Keratinocyte (primary cell): ENCODE data around the gene CD55. TPM values are rescaled to one million over a fixed set of nuclear protein-coding genes. Genes with fewer than 3 reads are reported as not detected.

Experiments used
- DNase-seq: peaks from one replicate; pipeline ENCODE4 v3.0.0-alpha.2; 2011; ENCODE audit warnings: low read depth, missing footprints, low spot score
- FAIRE-seq: peaks from 2 replicates; lab custom pipeline; 2011; peaks lifted over from hg19 to GRCh38; lab: Jason Lieb, UNC
- H2AFZ ChIP-seq: 2 replicates; pipeline ENCODE4 v1.6.0; 2012; ENCODE audit warnings: low read length, control low read depth, inconsistent platforms; ENCODE audit not compliant: control insufficient read depth
- H3K27ac ChIP-seq: 2 replicates; pipeline ENCODE4 v1.5.1; 2011; ENCODE audit warnings: low read length; ENCODE audit not compliant: control insufficient read depth, insufficient read depth
- H3K27me3 ChIP-seq: 3 replicates; pipeline ENCODE4 v1.6.0; 2011; ENCODE audit warnings: low read length; ENCODE audit not compliant: control insufficient read depth, insufficient read depth; ENCODE audit errors: extremely low read depth
- H3K36me3 ChIP-seq, 2 experiments: 2 replicates in 1 of 2; 3 replicates in 1 of 2; pipeline ENCODE4 v1.5.1; 2011; ENCODE audit warnings: low read length in 2 of 2, mild to moderate bottlenecking in 1 of 2; ENCODE audit not compliant: control insufficient read depth in 2 of 2, insufficient read depth in 2 of 2; ENCODE audit errors: extremely low read depth in 1 of 2
- H3K4me1 ChIP-seq: 3 replicates; pipeline ENCODE4 v1.5.1; 2011; ENCODE audit warnings: low read length; ENCODE audit not compliant: control insufficient read depth, insufficient read depth; ENCODE audit errors: extremely low read depth
- H3K4me2 ChIP-seq: 3 replicates; pipeline ENCODE4 v1.6.0; 2011; ENCODE audit warnings: low read depth, low read length; ENCODE audit not compliant: control insufficient read depth, insufficient read depth; ENCODE audit errors: extremely low read depth
- H3K4me3 ChIP-seq, 3 experiments: fragments of 200-600 bp in 1 of 3; sonication (generic) in 1 of 3; 2 replicates in 2 of 3; 3 replicates in 1 of 3; pipeline ENCODE4 v1.5.1; 2011 to 2016; ENCODE audit warnings: low read length in 3 of 3, mild to moderate bottlenecking in 3 of 3, control low read depth in 2 of 3, inconsistent platforms in 1 of 3, low read depth in 1 of 3, mixed read lengths in 1 of 3, mixed run types in 1 of 3, moderate library complexity in 1 of 3; ENCODE audit not compliant: control insufficient read depth in 2 of 3, insufficient read depth in 2 of 3; ENCODE audit errors: extremely low read depth in 1 of 3
- H3K79me2 ChIP-seq: 2 replicates; pipeline ENCODE4 v1.6.0; 2012; ENCODE audit warnings: low read length; ENCODE audit not compliant: control insufficient read depth, insufficient read depth
- H3K9ac ChIP-seq: 3 replicates; pipeline ENCODE4 v1.6.0; 2011; ENCODE audit warnings: low read length; ENCODE audit not compliant: control insufficient read depth, insufficient read depth; ENCODE audit errors: extremely low read depth
- H3K9me1 ChIP-seq: 3 replicates; pipeline ENCODE4 v1.6.0; 2011; ENCODE audit warnings: low read length; ENCODE audit not compliant: control insufficient read depth, insufficient read depth; ENCODE audit errors: extremely low read depth
- H3K9me3 ChIP-seq: 2 replicates; pipeline ENCODE4 v1.5.1; 2012; ENCODE audit warnings: low read depth, low read length; ENCODE audit not compliant: control insufficient read depth
- H4K20me1 ChIP-seq: 3 replicates; pipeline ENCODE4 v1.6.0; 2011; ENCODE audit warnings: low read length; ENCODE audit not compliant: control insufficient read depth, insufficient read depth; ENCODE audit errors: extremely low read depth
- EZH2 ChIP-seq: IDR thresholded peaks from one replicate; pipeline ENCODE4 v1.6.1; 2012; ENCODE audit warnings: inconsistent platforms, mild to moderate bottlenecking, low read length, moderate library complexity
- dilution Hi-C: fragments of 300-500 bp; cut with MboI; formaldehyde crosslinking; loops from one replicate; pipeline ENCODE4 v1.7.0; 2020; ENCODE audit warnings: low sequenced_read_pairs; ENCODE audit not compliant: extremely low pct_ligation_motif_present
- polyA plus RNA-seq, 5 experiments: library from polyadenylated mRNA; depleted of rRNA in 3 of 5; stranded (reverse) in 3 of 5; stranded (forward) in 1 of 5; unstranded in 1 of 5; fragments of >200 nt; gene quantifications; 1 replicate in 1 of 5; 2 replicates in 3 of 5; 3 replicates in 1 of 5; pipeline versions ENCODE4 v1.2.1 to v1.2.3, GENCODE V29; 2011 to 2012; ENCODE audit warnings: missing spikeins in 2 of 5, low read depth in 1 of 5, low replicate concordance in 1 of 5
- TF ChIP-seq, protein P1 (sequence below), 3 experiments: IDR thresholded peaks in 1 of 3; conservative IDR thresholded peaks in 1 of 3; optimal IDR thresholded peaks in 1 of 3; 2 replicates in 2 of 3; 3 replicates in 1 of 3; pipeline versions ENCODE3 to v1.5.1; 2011; ENCODE audit warnings: low read length in 3 of 3, mild to moderate bottlenecking in 3 of 3, moderate library complexity in 2 of 3, control low read depth in 1 of 3, inconsistent platforms in 1 of 3; ENCODE audit not compliant: insufficient read depth in 2 of 3; ENCODE audit errors: extremely low read depth in 1 of 3

Gene CD55
- polyA plus RNA-seq, 1 donor (not counting 4 experiments of a cell fraction or from before 2014, with no cell fraction given), result 37.3 TPM

DNA sequence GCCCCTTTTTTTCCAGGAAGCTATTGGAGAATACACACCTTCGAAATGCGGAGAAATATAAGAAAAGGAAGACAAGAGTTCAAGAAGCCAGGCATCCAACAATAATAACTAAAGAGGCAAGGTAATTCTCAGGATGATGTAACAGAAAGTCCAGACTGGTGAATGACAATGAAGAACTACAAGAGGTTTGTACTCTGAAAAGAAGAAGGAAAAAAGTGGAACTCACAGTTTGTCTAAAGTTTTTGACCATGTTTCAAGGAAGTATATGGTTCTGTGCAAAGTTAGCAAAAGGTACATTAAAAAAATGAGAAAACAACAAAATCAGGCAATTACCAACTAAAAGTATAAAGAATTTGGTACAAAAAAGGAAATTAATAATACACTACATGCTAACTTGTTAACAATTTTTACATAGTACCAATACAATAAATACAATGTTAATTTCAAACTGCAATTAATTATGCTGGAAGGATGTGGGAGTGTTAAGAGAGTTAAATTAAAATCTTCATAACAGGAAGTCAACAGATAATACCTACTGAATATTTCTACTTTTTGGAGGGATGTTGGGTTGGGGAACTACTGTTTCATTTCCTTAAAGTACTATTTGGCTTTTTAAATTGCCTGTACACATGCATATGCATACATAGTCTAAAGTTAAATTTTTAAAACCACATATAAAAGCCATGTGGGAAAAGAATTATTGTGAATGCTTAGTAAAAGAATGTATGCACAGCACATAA is 12.9 kb upstream of the CD55 start:
- no peaks in the 10 kb centered on the region for H3K9me1 ChIP-seq
- DNase-seq, result no peak
- no peaks in the 10 kb centered on the region for H3K27me3 ChIP-seq
- H3K9ac ChIP-seq, result no peak overlapping the region
- no peak overlapping the region for H3K4me2 ChIP-seq
- H3K4me3 ChIP-seq, result no peak overlapping the region
- H3K9me3 ChIP-seq, result no peaks in the 10 kb centered on the region
- TF ChIP-seq EZH2, result no peak
- no peak overlapping the region for H2AFZ ChIP-seq
- H3K79me2 ChIP-seq, result no peaks in the 10 kb centered on the region
- no peaks in the 10 kb centered on the region for H3K36me3 ChIP-seq
- no peak for FAIRE-seq
- no peak overlapping the region for H3K27ac ChIP-seq
- peaks cover 11% of the 10 kb centered on the region for H3K4me1 ChIP-seq
- dilution Hi-C loops, result no loop called here
- H4K20me1 ChIP-seq, result no peaks in the 10 kb centered on the region

DNA sequence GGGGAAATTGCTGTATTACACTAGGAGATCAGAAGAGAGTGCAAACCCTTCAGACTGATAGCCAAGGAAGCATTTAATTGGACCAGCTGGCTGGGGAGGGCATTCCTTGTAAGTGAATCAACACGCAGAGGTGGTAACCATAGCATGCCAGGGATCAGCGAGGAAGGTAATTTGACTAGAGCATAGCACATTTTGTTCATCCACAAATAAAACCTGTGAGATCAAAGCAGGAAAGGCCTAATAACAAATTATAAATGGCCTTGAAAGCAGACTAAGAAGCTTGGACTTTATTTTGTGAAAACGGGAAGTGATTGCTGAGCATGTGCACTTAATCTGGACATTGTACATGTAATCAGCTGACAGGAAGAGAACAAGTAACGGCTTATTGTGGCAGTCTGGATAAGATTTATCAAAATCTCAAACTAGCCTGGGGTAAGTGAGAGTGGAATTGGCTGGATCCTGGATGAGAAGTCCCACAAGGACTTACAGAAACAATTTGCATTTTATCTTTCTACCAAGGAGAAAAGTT is 11.7 kb upstream of the CD55 start:
- no peak overlapping the region for H3K9ac ChIP-seq
- no peaks in the 10 kb centered on the region for H3K36me3 ChIP-seq
- no peaks in the 10 kb centered on the region for H3K27me3 ChIP-seq
- H3K4me3 ChIP-seq, result peak overlapping the region in 2 of 3 experiments; percentile 4 to 6
- FAIRE-seq (peak; percentile 96), DNase-seq (no peak)
- H3K9me3 ChIP-seq, result no peaks in the 10 kb centered on the region
- peaks cover 17% of the 10 kb centered on the region for H3K4me1 ChIP-seq
- peak overlapping the region; percentile 49 for H3K27ac ChIP-seq
- no peaks in the 10 kb centered on the region for H4K20me1 ChIP-seq
- H2AFZ ChIP-seq, result peak overlapping the region; percentile 46
- TF ChIP-seq, protein P1, sequence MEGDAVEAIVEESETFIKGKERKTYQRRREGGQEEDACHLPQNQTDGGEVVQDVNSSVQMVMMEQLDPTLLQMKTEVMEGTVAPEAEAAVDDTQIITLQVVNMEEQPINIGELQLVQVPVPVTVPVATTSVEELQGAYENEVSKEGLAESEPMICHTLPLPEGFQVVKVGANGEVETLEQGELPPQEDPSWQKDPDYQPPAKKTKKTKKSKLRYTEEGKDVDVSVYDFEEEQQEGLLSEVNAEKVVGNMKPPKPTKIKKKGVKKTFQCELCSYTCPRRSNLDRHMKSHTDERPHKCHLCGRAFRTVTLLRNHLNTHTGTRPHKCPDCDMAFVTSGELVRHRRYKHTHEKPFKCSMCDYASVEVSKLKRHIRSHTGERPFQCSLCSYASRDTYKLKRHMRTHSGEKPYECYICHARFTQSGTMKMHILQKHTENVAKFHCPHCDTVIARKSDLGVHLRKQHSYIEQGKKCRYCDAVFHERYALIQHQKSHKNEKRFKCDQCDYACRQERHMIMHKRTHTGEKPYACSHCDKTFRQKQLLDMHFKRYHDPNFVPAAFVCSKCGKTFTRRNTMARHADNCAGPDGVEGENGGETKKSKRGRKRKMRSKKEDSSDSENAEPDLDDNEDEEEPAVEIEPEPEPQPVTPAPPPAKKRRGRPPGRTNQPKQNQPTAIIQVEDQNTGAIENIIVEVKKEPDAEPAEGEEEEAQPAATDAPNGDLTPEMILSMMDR (optimal IDR thresholded peaks at IDR 0.05 in 1 of 3, IDR thresholded peaks at IDR 0.05 in 1 of 3, conservative IDR thresholded peaks at IDR 0.05 in 1 of 3; ENCODE audit: extremely low read depth in 1 of 3, insufficient read depth in 2 of 3, low read length in 3 of 3), result no peak
- no peak for TF ChIP-seq EZH2
- H3K79me2 ChIP-seq, result no peaks in the 10 kb centered on the region
- H3K4me2 ChIP-seq, result peak overlapping the region; percentile 59
- H3K9me1 ChIP-seq, result no peaks in the 10 kb centered on the region
- dilution Hi-C loops, result no loop called here
